MM.1S (cell line): ENCODE measurements around the gene CENPE.

Experiments used
- CTCF ChIP-seq: fragments of 300-600 bp; sonication (generic); IDR thresholded peaks from 2 replicates; pipeline ENCODE4 v1.5.1; 2016; ENCODE audit warnings: antibody characterized with exemption, low read length, mixed read lengths
- EZH2 ChIP-seq: fragments of 300-600 bp; sonication (generic); optimal IDR thresholded peaks from 2 replicates; pipeline ENCODE3; 2017; ENCODE audit warnings: low read depth, mild to moderate bottlenecking, antibody characterized with exemption, low read length, mixed read lengths
- EZH2phosphoT487 ChIP-seq: fragments of 300-600 bp; sonication (generic); IDR thresholded peaks from 2 replicates; pipeline ENCODE4 v1.6.1; 2018; ENCODE audit warnings: antibody characterized with exemption, low read length

- TF ChIP-seq CTCF = peak; percentile 79
- no peak for TF ChIP-seq EZH2
- TF ChIP-seq EZH2phosphoT487 = no peak
These were observed 98.3 kb downstream of the CENPE start, which contains the start of gene BDH2 for GRCh38 chr4:103099691-103100392.
